Measurements from ENCODE around the gene DHX38.

Gene DHX38

DNA sequence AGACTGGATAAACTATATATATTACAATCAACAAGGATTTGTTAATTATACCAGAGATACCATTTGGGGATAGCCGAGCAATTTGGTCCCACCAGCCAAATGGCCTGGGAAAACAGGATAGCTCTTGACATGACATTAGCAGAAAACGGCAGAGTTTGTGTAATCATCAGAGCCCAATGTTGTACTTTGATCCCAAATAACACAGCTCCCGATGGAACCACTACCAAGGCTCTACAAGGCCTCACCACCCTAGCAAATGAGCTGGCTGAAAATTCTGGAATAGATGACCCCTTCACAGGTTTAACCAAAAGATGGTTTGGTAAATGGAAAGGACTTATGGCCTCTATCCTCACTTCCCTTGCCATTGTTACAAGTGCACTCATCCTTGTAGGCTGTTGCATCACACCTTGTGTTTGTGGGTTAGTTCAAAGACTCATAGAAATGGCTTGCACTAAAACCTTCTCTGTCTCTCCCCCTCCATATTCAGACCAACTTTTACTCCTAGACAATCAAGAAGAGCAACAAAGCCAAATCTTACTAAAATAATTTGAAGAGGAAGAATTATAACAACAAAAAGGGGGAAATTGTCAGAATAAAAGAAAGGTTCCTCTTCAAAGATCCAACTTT is 9.8 kb upstream of the DHX38 start:
- TF ChIP-seq FOXP2 (optimal IDR thresholded peaks at IDR 0.05; ENCODE audit: borderline replicate concordance, extremely low read depth, extremely low read length, insufficient read depth) (no peak), POLR2AphosphoS5 (IDR thresholded peaks at IDR 0.05; ENCODE audit: low read depth, low read length) (no peak), TAF1 (IDR thresholded peaks at IDR 0.05; ENCODE audit: borderline replicate concordance, insufficient read depth, low read length) (no peak), SIN3A (IDR thresholded peaks at IDR 0.05; ENCODE audit: borderline replicate concordance, insufficient read depth, low read length) (no peak)
- TF ChIP-seq, protein P1, sequence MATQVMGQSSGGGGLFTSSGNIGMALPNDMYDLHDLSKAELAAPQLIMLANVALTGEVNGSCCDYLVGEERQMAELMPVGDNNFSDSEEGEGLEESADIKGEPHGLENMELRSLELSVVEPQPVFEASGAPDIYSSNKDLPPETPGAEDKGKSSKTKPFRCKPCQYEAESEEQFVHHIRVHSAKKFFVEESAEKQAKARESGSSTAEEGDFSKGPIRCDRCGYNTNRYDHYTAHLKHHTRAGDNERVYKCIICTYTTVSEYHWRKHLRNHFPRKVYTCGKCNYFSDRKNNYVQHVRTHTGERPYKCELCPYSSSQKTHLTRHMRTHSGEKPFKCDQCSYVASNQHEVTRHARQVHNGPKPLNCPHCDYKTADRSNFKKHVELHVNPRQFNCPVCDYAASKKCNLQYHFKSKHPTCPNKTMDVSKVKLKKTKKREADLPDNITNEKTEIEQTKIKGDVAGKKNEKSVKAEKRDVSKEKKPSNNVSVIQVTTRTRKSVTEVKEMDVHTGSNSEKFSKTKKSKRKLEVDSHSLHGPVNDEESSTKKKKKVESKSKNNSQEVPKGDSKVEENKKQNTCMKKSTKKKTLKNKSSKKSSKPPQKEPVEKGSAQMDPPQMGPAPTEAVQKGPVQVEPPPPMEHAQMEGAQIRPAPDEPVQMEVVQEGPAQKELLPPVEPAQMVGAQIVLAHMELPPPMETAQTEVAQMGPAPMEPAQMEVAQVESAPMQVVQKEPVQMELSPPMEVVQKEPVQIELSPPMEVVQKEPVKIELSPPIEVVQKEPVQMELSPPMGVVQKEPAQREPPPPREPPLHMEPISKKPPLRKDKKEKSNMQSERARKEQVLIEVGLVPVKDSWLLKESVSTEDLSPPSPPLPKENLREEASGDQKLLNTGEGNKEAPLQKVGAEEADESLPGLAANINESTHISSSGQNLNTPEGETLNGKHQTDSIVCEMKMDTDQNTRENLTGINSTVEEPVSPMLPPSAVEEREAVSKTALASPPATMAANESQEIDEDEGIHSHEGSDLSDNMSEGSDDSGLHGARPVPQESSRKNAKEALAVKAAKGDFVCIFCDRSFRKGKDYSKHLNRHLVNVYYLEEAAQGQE (IDR thresholded peaks at IDR 0.05; ENCODE audit: insufficient read depth in 1 of 2, low read depth in 2 of 2, low read length in 2 of 2), result no peak

DNA sequence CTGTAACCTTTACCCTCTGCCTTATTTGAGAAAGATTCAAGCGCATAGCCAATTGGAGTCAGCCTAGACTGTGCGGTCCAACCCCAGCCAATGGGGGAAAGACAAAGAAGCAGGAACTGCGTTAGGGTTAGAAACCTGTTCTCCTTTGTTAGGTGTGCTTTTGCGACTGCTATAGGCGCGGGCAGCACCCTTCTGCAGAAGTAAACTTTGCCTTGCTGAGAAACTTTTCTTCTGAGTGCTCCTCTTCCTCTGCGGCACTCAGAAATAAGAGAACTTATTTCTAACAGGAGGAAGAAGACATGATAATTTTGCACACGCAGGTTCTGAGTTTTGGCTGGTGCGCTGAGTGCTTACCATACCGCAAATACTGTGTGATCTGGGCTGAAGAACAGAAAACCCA is 9.2 kb upstream of the DHX38 start:
- no peak for TF ChIP-seq TAF1 (IDR thresholded peaks at IDR 0.05; ENCODE audit: borderline replicate concordance, insufficient read depth, low read length)
- TF ChIP-seq, protein P1 (IDR thresholded peaks at IDR 0.05; ENCODE audit: insufficient read depth in 1 of 2, low read depth in 2 of 2, low read length in 2 of 2), result no peak
- no peak for TF ChIP-seq SIN3A (IDR thresholded peaks at IDR 0.05; ENCODE audit: borderline replicate concordance, insufficient read depth, low read length)
- TF ChIP-seq FOXP2 (optimal IDR thresholded peaks at IDR 0.05; ENCODE audit: borderline replicate concordance, extremely low read depth, extremely low read length, insufficient read depth), result no peak
- no peak for TF ChIP-seq POLR2AphosphoS5 (IDR thresholded peaks at IDR 0.05; ENCODE audit: low read depth, low read length)

DNA sequence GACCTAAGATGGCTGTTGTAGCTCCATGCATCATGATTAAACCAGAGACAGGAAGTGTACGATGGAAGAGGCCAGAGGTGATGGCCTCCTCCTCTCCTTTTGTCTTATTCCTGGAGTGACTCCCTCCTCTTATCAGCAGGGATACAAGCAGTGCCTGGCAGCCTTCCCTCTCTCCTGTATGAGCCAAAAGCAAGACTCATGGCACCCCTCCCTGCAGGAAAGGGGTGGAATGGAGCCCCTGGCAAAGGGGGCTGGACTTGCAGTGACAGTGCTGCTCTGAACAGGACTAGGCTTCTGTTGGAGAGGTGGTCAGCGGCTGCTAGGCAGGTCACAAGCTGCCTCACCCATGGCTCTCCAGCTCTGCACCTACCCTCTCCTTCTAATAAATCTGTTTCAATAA is 8.6 kb upstream of the DHX38 start:
- TF ChIP-seq POLR2AphosphoS5 (IDR thresholded peaks at IDR 0.05; ENCODE audit: low read depth, low read length), result no peak
- TF ChIP-seq, protein P1 (IDR thresholded peaks at IDR 0.05; ENCODE audit: insufficient read depth in 1 of 2, low read depth in 2 of 2, low read length in 2 of 2), result no peak
- TF ChIP-seq SIN3A (IDR thresholded peaks at IDR 0.05; ENCODE audit: borderline replicate concordance, insufficient read depth, low read length), result no peak
- TF ChIP-seq FOXP2 (optimal IDR thresholded peaks at IDR 0.05; ENCODE audit: borderline replicate concordance, extremely low read depth, extremely low read length, insufficient read depth), result no peak

DNA sequence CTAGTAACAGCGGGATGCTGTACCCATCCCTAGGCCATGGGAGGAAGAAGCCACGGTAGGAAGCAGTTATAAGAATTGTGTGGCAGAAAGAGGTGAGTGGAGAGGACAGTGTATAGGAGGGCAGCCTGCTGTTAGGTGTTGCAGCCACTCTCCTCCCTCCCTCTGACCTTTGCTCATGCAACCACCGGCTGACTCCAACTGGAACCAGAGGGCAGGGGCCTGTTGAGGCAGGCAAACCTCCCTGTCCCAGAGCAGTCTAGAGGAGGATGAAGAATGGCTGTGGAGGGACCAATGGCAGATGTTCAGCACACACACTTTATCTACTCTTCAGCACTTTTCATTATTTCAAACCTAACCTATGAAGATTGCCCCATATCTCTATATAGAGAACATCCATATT is 2.4 kb upstream of the DHX38 start:
- TF ChIP-seq POLR2AphosphoS5 (IDR thresholded peaks at IDR 0.05; ENCODE audit: low read depth, low read length), result no peak
- TF ChIP-seq, protein P1 (IDR thresholded peaks at IDR 0.05; ENCODE audit: insufficient read depth in 1 of 2, low read depth in 2 of 2, low read length in 2 of 2), result no peak
- TF ChIP-seq SIN3A (IDR thresholded peaks at IDR 0.05; ENCODE audit: borderline replicate concordance, insufficient read depth, low read length), result no peak
- no peak for TF ChIP-seq FOXP2 (optimal IDR thresholded peaks at IDR 0.05; ENCODE audit: borderline replicate concordance, extremely low read depth, extremely low read length, insufficient read depth)
- no peak for TF ChIP-seq TAF1 (IDR thresholded peaks at IDR 0.05; ENCODE audit: borderline replicate concordance, insufficient read depth, low read length)

All from PFSK-1 (cell line).